IPS DF 6.9 (cell line): ENCODE measurements around the gene EML6.

Experiments used
- DNase-seq: peaks from one replicate; pipeline ENCODE4 v3.0.0-alpha.2; 2013; ENCODE audit warnings: low read depth, low spot score
- H3K27ac ChIP-seq: one replicate; pipeline ENCODE4 v1.5.1; 2013; ENCODE audit warnings: low read length, control low read depth
- H3K27me3 ChIP-seq: 2 replicates; pipeline ENCODE4 v1.6.1; 2013; ENCODE audit warnings: mild to moderate bottlenecking, low read length; ENCODE audit not compliant: control insufficient read depth, insufficient read depth
- H3K36me3 ChIP-seq: 2 replicates; pipeline ENCODE4 v1.6.1; 2013; ENCODE audit warnings: low read length; ENCODE audit not compliant: control insufficient read depth, insufficient read depth
- H3K4me1 ChIP-seq: 2 replicates; pipeline ENCODE4 v1.6.1; 2013; ENCODE audit warnings: low read length; ENCODE audit not compliant: control insufficient read depth, insufficient read depth
- H3K4me3 ChIP-seq: 2 replicates; pipeline ENCODE4 v1.5.1; 2013; ENCODE audit warnings: mild to moderate bottlenecking, low read length
- H3K9me3 ChIP-seq: 2 replicates; pipeline ENCODE4 v1.6.1; 2013; ENCODE audit warnings: low read length, inconsistent platforms; ENCODE audit not compliant: control insufficient read depth, insufficient read depth
- WGBS: extraction: QIAGEN DNeasy Blood & Tissue Kit; methylation state at CpG from one replicate; pipeline ENCODE4 v1.1.7; 2013; ENCODE audit warnings: mixed read lengths, missing lambda C conversion rate; ENCODE audit not compliant: insufficient read length, insufficient coverage; 5-methylcytosine and 5-hydroxymethylcytosine counted together

Gene EML6

GRCh38 chr2:54940723-54941122, 217.3 kb downstream of the EML6 start:
- no peak for DNase-seq
- no peaks in the 10 kb centered on the region for H3K36me3 ChIP-seq
- H3K27me3 ChIP-seq = no peaks in the 10 kb centered on the region
- no peak overlapping the region for H3K4me3 ChIP-seq
- no peaks in the 10 kb centered on the region for H3K4me1 ChIP-seq
- no CpG with 5 or more reads among the region's 3 CpGs for WGBS
- no peak overlapping the region for H3K27ac ChIP-seq
- H3K9me3 ChIP-seq = no peaks in the 10 kb centered on the region

- Histone ChIP-seq H3K27me3 (no peaks in the 10 kb centered on the region), H3K36me3 (no peaks in the 10 kb centered on the region), H3K4me1 (no peaks in the 10 kb centered on the region), H3K9me3 (no peaks in the 10 kb centered on the region), H3K27ac (no peak overlapping the region), H3K4me3 (no peak overlapping the region)
- no peak for DNase-seq
- no CpG with 5 or more reads among the region's 15 CpGs for WGBS
Measured at GRCh38 chr2:54941248-54941984, 218.0 kb downstream of the EML6 start.

DNA sequence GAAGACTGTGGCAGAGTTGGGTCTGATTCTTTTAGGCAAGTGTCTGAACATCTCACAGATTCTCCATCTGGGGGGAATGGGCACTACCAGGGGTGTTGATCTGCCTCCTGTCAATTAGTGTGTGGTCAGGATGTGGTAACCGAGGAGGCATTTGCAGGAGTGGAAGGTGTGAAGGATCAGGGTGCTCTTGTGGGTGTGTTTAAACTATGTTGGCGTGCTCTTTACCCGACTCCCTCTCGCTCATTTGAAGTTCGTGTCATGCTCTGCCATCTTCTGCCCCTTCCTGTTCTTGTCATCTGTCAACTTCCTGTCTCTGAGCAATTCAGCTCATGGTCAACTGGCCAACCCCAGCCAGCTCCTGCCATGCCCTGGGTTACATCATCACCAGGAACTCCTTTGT, 218.9 kb downstream of the EML6 start:
- WGBS = no CpG with 5 or more reads among the region's 5 CpGs
- H3K9me3 ChIP-seq = no peaks in the 10 kb centered on the region
- H3K4me3 ChIP-seq = no peak overlapping the region
- no peaks in the 10 kb centered on the region for H3K27me3 ChIP-seq
- H3K4me1 ChIP-seq = no peaks in the 10 kb centered on the region
- H3K27ac ChIP-seq = no peak overlapping the region
- no peaks in the 10 kb centered on the region for H3K36me3 ChIP-seq
- DNase-seq = no peak

- Histone ChIP-seq H3K27ac (no peak overlapping the region), H3K27me3 (no peaks in the 10 kb centered on the region), H3K36me3 (no peaks in the 10 kb centered on the region), H3K4me3 (no peak overlapping the region), H3K9me3 (no peaks in the 10 kb centered on the region), H3K4me1 (no peaks in the 10 kb centered on the region)
- no CpG with 5 or more reads among the region's 1 CpG for WGBS
- DNase-seq = no peak
Measured at GRCh38 chr2:54944724-54945326, 221.4 kb downstream of the EML6 start.

DNA sequence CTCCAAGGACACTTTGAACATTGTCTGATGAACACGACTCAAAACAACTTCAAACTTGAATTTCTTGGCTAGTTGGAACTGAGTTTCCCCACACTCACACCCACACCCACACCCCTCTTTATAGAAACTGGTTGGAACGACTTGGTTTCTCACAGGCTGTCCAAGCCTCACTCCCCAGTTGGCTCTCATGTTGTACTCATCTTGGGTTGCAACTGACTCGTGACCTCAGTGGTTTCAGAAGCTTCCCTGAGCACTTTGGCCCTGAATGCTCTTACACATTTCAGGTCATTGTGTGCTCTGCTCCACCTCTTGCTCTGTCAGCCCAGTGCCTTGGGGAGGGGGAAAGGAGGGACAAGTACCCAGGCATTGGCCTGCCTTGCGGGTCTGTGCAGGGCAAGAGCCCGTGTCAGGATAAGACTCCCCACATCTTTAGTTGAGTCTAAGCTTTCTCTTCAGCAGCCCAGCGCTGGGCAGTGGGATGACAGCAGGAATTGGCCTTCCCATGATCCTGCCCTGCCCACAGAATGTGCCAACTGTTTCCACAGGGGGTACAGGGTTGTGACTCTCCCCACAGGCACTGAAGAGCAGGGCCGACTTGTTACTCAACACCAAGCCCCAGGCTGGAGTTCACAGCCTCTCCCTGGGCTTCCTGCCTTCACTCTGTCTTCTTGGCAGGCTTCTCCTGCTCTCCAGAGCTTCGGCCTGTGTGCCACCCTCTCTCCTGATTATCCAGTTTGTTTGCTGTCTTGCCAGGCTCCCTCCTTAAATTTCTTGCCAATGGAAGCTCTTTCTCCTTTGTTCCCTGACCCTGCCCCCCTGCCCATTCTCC, 222.1 kb downstream of the EML6 start:
- WGBS = no CpG with 5 or more reads among the region's 8 CpGs
- no peaks in the 10 kb centered on the region for H3K36me3 ChIP-seq
- no peak overlapping the region for H3K4me3 ChIP-seq
- H3K27me3 ChIP-seq = no peaks in the 10 kb centered on the region
- H3K9me3 ChIP-seq = no peaks in the 10 kb centered on the region
- DNase-seq = no peak
- no peak overlapping the region for H3K27ac ChIP-seq
- no peaks in the 10 kb centered on the region for H3K4me1 ChIP-seq

GRCh38 chr2:54946220-54946805, 222.9 kb downstream of the EML6 start:
- DNase-seq = no peak
- Histone ChIP-seq H3K27ac (no peak overlapping the region), H3K36me3 (no peaks in the 10 kb centered on the region), H3K27me3 (no peaks in the 10 kb centered on the region), H3K4me1 (no peaks in the 10 kb centered on the region), H3K9me3 (no peaks in the 10 kb centered on the region), H3K4me3 (no peak overlapping the region)
- no CpG with 5 or more reads among the region's 9 CpGs for WGBS

DNA sequence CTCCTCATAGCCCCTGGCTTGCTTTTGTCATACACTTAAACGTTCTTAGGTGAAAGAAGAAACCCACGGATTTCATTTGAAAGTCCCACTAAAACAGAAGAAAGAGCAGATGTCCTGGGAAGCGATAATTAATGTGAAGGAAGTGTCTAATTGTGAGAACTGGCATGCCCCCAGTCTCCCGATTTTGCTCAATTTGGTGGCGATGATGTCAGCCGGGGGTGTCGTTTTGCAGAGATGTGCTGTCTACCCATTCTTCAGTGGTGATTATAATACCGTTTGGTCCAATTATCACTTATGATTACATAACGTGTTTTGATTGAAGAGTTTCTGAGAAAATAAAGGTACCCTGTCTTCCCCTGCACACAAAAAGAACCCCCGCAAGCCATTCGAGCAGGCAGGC, 223.7 kb downstream of the EML6 start:
- no peak overlapping the region for H3K27ac ChIP-seq
- no peaks in the 10 kb centered on the region for H3K4me1 ChIP-seq

GRCh38 chr2:54947646-54948045, 224.2 kb downstream of the EML6 start:
- Histone ChIP-seq H3K9me3 (no peaks in the 10 kb centered on the region), H3K4me3 (no peak overlapping the region), H3K4me1 (no peaks in the 10 kb centered on the region), H3K27me3 (no peaks in the 10 kb centered on the region), H3K36me3 (no peaks in the 10 kb centered on the region), H3K27ac (no peak overlapping the region)
- DNase-seq = no peak
- no CpG with 5 or more reads among the region's 9 CpGs for WGBS

More for the DNA sequence above, 223.7 kb downstream of the EML6 start:
- H3K4me3 ChIP-seq = no peak overlapping the region
- no CpG with 5 or more reads among the region's 11 CpGs for WGBS
- H3K36me3 ChIP-seq = no peaks in the 10 kb centered on the region
- no peaks in the 10 kb centered on the region for H3K9me3 ChIP-seq
- no peaks in the 10 kb centered on the region for H3K27me3 ChIP-seq
- DNase-seq = no peak

DNA sequence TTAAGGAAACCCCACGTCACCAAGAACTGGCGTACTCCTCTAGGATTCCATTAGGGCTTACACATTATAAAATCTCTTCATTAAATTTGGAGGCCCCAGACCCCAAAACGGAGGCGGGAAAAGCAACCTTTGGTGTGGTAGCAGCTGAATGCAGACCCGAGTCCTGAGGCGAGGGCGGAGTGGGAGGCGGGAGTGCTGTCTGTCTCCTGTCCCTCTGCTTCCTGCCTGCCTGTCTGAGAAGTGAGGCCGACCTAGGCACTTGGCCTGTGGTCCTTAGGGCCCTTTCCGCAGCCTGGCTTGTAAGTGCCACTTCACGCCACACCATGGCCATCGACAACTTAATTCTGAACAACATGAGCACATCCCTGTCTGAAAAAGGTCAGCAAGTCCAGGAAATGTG, 224.7 kb downstream of the EML6 start:
- Histone ChIP-seq H3K36me3 (no peaks in the 10 kb centered on the region), H3K9me3 (no peaks in the 10 kb centered on the region), H3K27me3 (no peaks in the 10 kb centered on the region), H3K27ac (no peak overlapping the region), H3K4me1 (no peaks in the 10 kb centered on the region), H3K4me3 (no peak overlapping the region)
- WGBS = no CpG with 5 or more reads among the region's 12 CpGs
- DNase-seq = no peak

GRCh38 chr2:54949431-54949830, 226.0 kb downstream of the EML6 start:
- Histone ChIP-seq H3K4me1 (no peaks in the 10 kb centered on the region), H3K4me3 (no peak overlapping the region), H3K27me3 (no peaks in the 10 kb centered on the region), H3K36me3 (no peaks in the 10 kb centered on the region), H3K9me3 (no peaks in the 10 kb centered on the region), H3K27ac (no peak overlapping the region)
- no CpG with 5 or more reads among the region's 6 CpGs for WGBS
- DNase-seq = no peak
